PC-9 (cell line): ENCODE measurements around the gene PSMG3.

Experiments
- CTCF ChIP-seq: fragments of 200-600 bp; sonication (generic); conservative IDR thresholded peaks from 2 replicates; pipeline ENCODE4 v1.6.1; 2017; ENCODE audit warnings: mixed run types, antibody characterized with exemption, mild to moderate bottlenecking, moderate library complexity
- EZH2 ChIP-seq: fragments of 200-600 bp; sonication (generic); IDR thresholded peaks from 2 replicates; pipeline ENCODE4 v1.8.0; 2017; ENCODE audit warnings: antibody characterized with exemption, low read depth

GRCh38 chr7:1533547-1534329 is 36.1 kb downstream of the PSMG3 start:
- TF ChIP-seq CTCF, result no peak
- TF ChIP-seq EZH2, result no peak
